ENCODE data around the gene FCN2.

The FCN2 gene

GRCh38 chr9:134912126-134912840 lies 31.7 kb downstream of the FCN2 start:
- DNase-seq (ENCODE audit: low read depth), result no peak

- DNase-seq (ENCODE audit: low read depth), result no peak
Measured at GRCh38 chr9:134913041-134913712, 32.6 kb downstream of the FCN2 start.

GRCh38 chr9:134913713-134914500 lies 33.3 kb downstream of the FCN2 start:
- DNase-seq (ENCODE audit: low read depth), result no peak

GRCh38 chr9:134914501-134914834 lies 33.9 kb downstream of the FCN2 start:
- DNase-seq (ENCODE audit: low read depth), result no peak

- no peak for DNase-seq (ENCODE audit: low read depth)
Measured at GRCh38 chr9:134915046-134915985, 34.7 kb downstream of the FCN2 start.

GRCh38 chr9:134916161-134916665 lies 35.6 kb downstream of the FCN2 start:
- no peak for DNase-seq (ENCODE audit: low read depth)

GRCh38 chr9:134917431-134918373 lies 37.1 kb downstream of the FCN2 start, which contains the start of gene FCN1:
Gene FCN1 (minus strand): TSS chr9:134917912. CDS start chr9:134917871, 41 bp downstream.
- no peak for DNase-seq (ENCODE audit: low read depth)

GRCh38 chr9:134918646-134919045 lies 38.0 kb downstream of the FCN2 start:
- DNase-seq (ENCODE audit: low read depth), result no peak

- no peak for DNase-seq (ENCODE audit: low read depth)
Measured at GRCh38 chr9:134919303-134919702, 38.7 kb downstream of the FCN2 start.

- no peak for DNase-seq (ENCODE audit: low read depth)
Measured at GRCh38 chr9:134922066-134922931, 41.7 kb downstream of the FCN2 start.

- no peak for DNase-seq (ENCODE audit: low read depth)
Measured at GRCh38 chr9:134922932-134923240, 42.3 kb downstream of the FCN2 start.

- no peak for DNase-seq (ENCODE audit: low read depth)
Measured at GRCh38 chr9:134923466-134923865, 42.9 kb downstream of the FCN2 start.

GRCh38 chr9:134925011-134925511 lies 44.5 kb downstream of the FCN2 start:
- no peak for DNase-seq (ENCODE audit: low read depth)

- DNase-seq (ENCODE audit: low read depth), result no peak
Measured at GRCh38 chr9:134928436-134929192, 48.0 kb downstream of the FCN2 start.

- no peak for DNase-seq (ENCODE audit: low read depth)
Measured at GRCh38 chr9:134929193-134930158, 48.9 kb downstream of the FCN2 start.

GRCh38 chr9:134930398-134930797 lies 49.8 kb downstream of the FCN2 start:
- no peak for DNase-seq (ENCODE audit: low read depth)

- DNase-seq (ENCODE audit: low read depth), result no peak
Measured at GRCh38 chr9:134932171-134932570, 51.6 kb downstream of the FCN2 start.
